Panc1 (cell line): Measurements from ENCODE around the gene PXDN. TPM values are rescaled to one million over a fixed set of nuclear protein-coding genes. Genes with fewer than 3 reads are reported as not detected.
A peak's percentile ranks its signal among the peaks of the same experiment; 100 is the strongest.

Source experiments
- ATAC-seq: fragments of 200-7000 bp; cut with Tn5 transposase; 2 replicates; pipeline ENCODE4 v1.9.1; 2020; ENCODE audit warnings: mild to moderate bottlenecking, moderate library complexity
- BruUV-seq: library from RNA; stranded (reverse); fragments of 400-500 nt; replicated peaks from 2 replicates; lab custom pipeline; 2021; lab: Mats Ljungman, UMichigan
- CTCF ChIA-PET: fragments of 300-600 bp; sonication (Branson Sonifier 250); formaldehyde crosslinking; loops from one replicate; lab custom pipeline; 2022; ENCODE audit warnings: antibody characterized with exemption; lab: Charles Lee
- POLR2A ChIA-PET: fragments of 300-600 bp; sonication (Branson Sonifier 250); formaldehyde crosslinking; loops from one replicate; lab custom pipeline; 2022; ENCODE audit warnings: antibody characterized with exemption; lab: Charles Lee
- DNase-seq: peaks from one replicate; pipeline ENCODE4 v3.0.0-alpha.2; 2010; ENCODE audit warnings: low read depth, low spot score
- H3K27ac ChIP-seq: 2 replicates; pipeline ENCODE4 v1.5.1; 2011; ENCODE audit warnings: mild to moderate bottlenecking, low read length, inconsistent platforms
- H3K27me3 ChIP-seq: fragments of 200-500 bp; sonication (Bioruptor generic); 2 replicates; pipeline ENCODE4 v1.6.0; 2014; ENCODE audit warnings: low read length, inconsistent platforms; ENCODE audit not compliant: control insufficient read depth, insufficient read depth
- H3K36me3 ChIP-seq: fragments of 200-500 bp; sonication (Bioruptor generic); 2 replicates; pipeline ENCODE4 v1.5.1; 2014; ENCODE audit warnings: inconsistent platforms, mild to moderate bottlenecking, low read length, moderate library complexity; ENCODE audit not compliant: control insufficient read depth, insufficient read depth
- H3K4me1 ChIP-seq: 2 replicates; pipeline ENCODE4 v1.5.1; 2011; ENCODE audit warnings: inconsistent platforms, mild to moderate bottlenecking, low read length, moderate library complexity; ENCODE audit not compliant: control insufficient read depth, insufficient read depth
- H3K4me3 ChIP-seq, 2 experiments: 2 replicates each; pipeline ENCODE4 v1.5.1; 2011 to 2012; ENCODE audit warnings: low read depth in 2 of 2, low read length in 2 of 2, mild to moderate bottlenecking in 2 of 2, inconsistent platforms in 1 of 2, moderate library complexity in 1 of 2
- H3K9me3 ChIP-seq: fragments of 200-500 bp; sonication (Bioruptor generic); 2 replicates; pipeline ENCODE4 v1.5.1; 2014; ENCODE audit warnings: low read depth, mild to moderate bottlenecking, inconsistent platforms, low read length, moderate library complexity; ENCODE audit not compliant: control insufficient read depth, insufficient read depth
- CTCF ChIP-seq: fragments of 450-650 bp; IDR thresholded peaks from 2 replicates; pipeline ENCODE4 v1.5.1; 2017; ENCODE audit warnings: mild to moderate bottlenecking
- POLR2AphosphoS5 ChIP-seq: IDR thresholded peaks from 2 replicates; pipeline ENCODE4 v1.6.1; 2012; ENCODE audit warnings: mild to moderate bottlenecking, low read depth, low read length, moderate library complexity
- REST ChIP-seq, 2 experiments: IDR thresholded peaks; 2 replicates each; pipeline ENCODE4 v1.6.1; 2011 to 2012; ENCODE audit warnings: low read depth in 2 of 2, control low read depth in 1 of 2, low read length in 1 of 2, mild to moderate bottlenecking in 1 of 2, moderate library complexity in 1 of 2; ENCODE audit not compliant: insufficient read depth in 1 of 2
- SIN3A ChIP-seq: IDR thresholded peaks from 2 replicates; pipeline ENCODE4 v1.6.1; 2012; ENCODE audit warnings: low read depth, mild to moderate bottlenecking, low read length, moderate library complexity, borderline replicate concordance; ENCODE audit not compliant: insufficient read depth
- TCF7L2 ChIP-seq: IDR thresholded peaks from 2 replicates; pipeline ENCODE4 v1.6.1; 2011; ENCODE audit warnings: mild to moderate bottlenecking, low read depth, low read length, inconsistent platforms
- in situ Hi-C: cut with HindIII; loops from 2 replicates; pipeline ENCODE4 v1.10.0; 2016; ENCODE audit warnings: low sequenced_read_pairs, low pct_unique_long_range_greater_than_20kb
- intact Hi-C: fragments of 100-400 bp; cut with micrococcal nuclease; formaldehyde crosslinking; loops from one replicate; pipeline ENCODE4 v1.10.0; 2022; ENCODE audit not compliant: unreplicated experiment
- total RNA-seq: library from RNA; stranded (reverse); gene quantifications from one replicate; pipeline ENCODE4 v1.2.1, GENCODE V29; 2021; ENCODE audit not compliant: unreplicated experiment

Gene PXDN
- total RNA-seq, 1 experiment from 2014 or later: 2.5 TPM

- Histone ChIP-seq H3K27me3 (no peaks in the 10 kb centered on the region), H3K4me1 (peaks cover 29% of the 10 kb centered on the region), H3K27ac (peak overlapping the region; percentile 99), H3K9me3 (peaks cover 13% of the 10 kb centered on the region; the same call in 1 of the 2 replicates), H3K36me3 (no peaks in the 10 kb centered on the region), H3K4me3 (peak overlapping the region in 1 of 2 experiments; percentile 39; a peak in 2 of 4 replicates)
- intact Hi-C loops: no loop called here
- no TSS peak for BruUV-seq
- ChIA-PET POLR2A (no interaction called here), CTCF (interaction anchor here (0.6 to 1.2 kb wide), 4 partner anchors 10 to 890 kb away, joined by 3 to 6 read pairs (median 4); no protein-coding TSS in a partner anchor)
- in situ Hi-C loops: no loop called here
- peak; percentile 93 for ATAC-seq
- TF ChIP-seq POLR2AphosphoS5: peak; percentile 94
- peak; percentile 65; the same call in 1 of the 2 replicates for TF ChIP-seq SIN3A
- TF ChIP-seq CTCF: no peak
- TF ChIP-seq TCF7L2: peak; percentile 96
- no peak for TF ChIP-seq REST (IDR thresholded peaks at IDR 0.05; ENCODE audit: insufficient read depth in 1 of 2, low read depth in 2 of 2, low read length in 1 of 2)
- peak; percentile 84 for DNase-seq
Observed at GRCh38 chr2:1625281-1626001, 118.9 kb downstream of the PXDN start.

GRCh38 chr2:1623906-1624445 is 120.3 kb downstream of the PXDN start:
- POLR2A ChIA-PET: no interaction called here
- intact Hi-C loops: no loop called here

More at GRCh38 chr2:1623906-1624445, 120.3 kb downstream of the PXDN start:
- H3K27me3 ChIP-seq: no peaks in the 10 kb centered on the region
- peaks cover 4% of the 10 kb centered on the region; the same call in 1 of the 2 replicates for H3K9me3 ChIP-seq
- TF ChIP-seq SIN3A (no peak), CTCF (no peak), POLR2AphosphoS5 (no peak), REST (IDR thresholded peaks at IDR 0.05; ENCODE audit: insufficient read depth in 1 of 2, low read depth in 2 of 2, low read length in 1 of 2) (no peak), TCF7L2 (no peak)
- ATAC-seq (no peak), DNase-seq (no peak)
- CTCF ChIA-PET: interaction anchor here (0.7 kb wide), 1 partner anchor 93 kb away, joined by 7 read pairs; no protein-coding TSS in a partner anchor
- peak overlapping the region; percentile 99 for H3K27ac ChIP-seq
- TSS peak; percentile 87 for BruUV-seq
- H3K4me3 ChIP-seq: no peak overlapping the region
- H3K4me1 ChIP-seq: peaks cover 29% of the 10 kb centered on the region
- in situ Hi-C loops: no loop called here
- H3K36me3 ChIP-seq: no peaks in the 10 kb centered on the region
